GM19372 (cell line): ENCODE data around the gene VWC2.
"Not testable (repeated sequence)": the region's sequence is repeated elsewhere in the genome, so short reads cannot be mapped to it uniquely, and the experiment has no call there.

ENCODE experiments used
- ATAC-seq: cut with Tn5 transposase; IDR thresholded peaks from one replicate; pipeline ENCODE4 v1.9.1; 2021; ENCODE audit warnings: mild to moderate bottlenecking, low read depth, moderate library complexity; ENCODE audit not compliant: unreplicated experiment

Gene VWC2

GRCh38 chr7:49848211-49848841 lies 74.9 kb downstream of the VWC2 start:
- ATAC-seq: no peak

- ATAC-seq: no peak
These were observed 77.6 kb downstream of the VWC2 start for GRCh38 chr7:49850921-49851613.

GRCh38 chr7:49851614-49851934 lies 78.1 kb downstream of the VWC2 start:
- not testable (repeated sequence) for ATAC-seq

GRCh38 chr7:49852619-49853462 lies 79.4 kb downstream of the VWC2 start:
- peak; percentile 86 for ATAC-seq

- no peak for ATAC-seq
These were observed 82.0 kb downstream of the VWC2 start for GRCh38 chr7:49855281-49855980.

- ATAC-seq: no peak
These were observed 86.9 kb downstream of the VWC2 start for GRCh38 chr7:49860293-49860692.

GRCh38 chr7:49866076-49866735 lies 92.8 kb downstream of the VWC2 start:
- ATAC-seq: no peak

GRCh38 chr7:49866910-49867309 lies 93.5 kb downstream of the VWC2 start:
- ATAC-seq: no peak

- ATAC-seq: no peak
These were observed 100.0 kb downstream of the VWC2 start for GRCh38 chr7:49873420-49873819.

- ATAC-seq: no peak
These were observed 101.9 kb downstream of the VWC2 start for GRCh38 chr7:49875336-49875735.

- no peak for ATAC-seq
These were observed 102.8 kb downstream of the VWC2 start for GRCh38 chr7:49876202-49876601.

GRCh38 chr7:49878089-49878488 lies 104.7 kb downstream of the VWC2 start:
- ATAC-seq: no peak

GRCh38 chr7:49878627-49879026 lies 105.2 kb downstream of the VWC2 start:
- no peak for ATAC-seq

GRCh38 chr7:49883933-49884332 lies 110.5 kb downstream of the VWC2 start:
- no peak for ATAC-seq

GRCh38 chr7:49885593-49886285 lies 112.3 kb downstream of the VWC2 start:
- no peak for ATAC-seq

- ATAC-seq: no peak
These were observed 119.0 kb downstream of the VWC2 start for GRCh38 chr7:49892481-49892880.

GRCh38 chr7:49893131-49893530 lies 119.7 kb downstream of the VWC2 start:
- no peak for ATAC-seq

GRCh38 chr7:49894543-49894942 lies 121.1 kb downstream of the VWC2 start:
- ATAC-seq: no peak

- no peak for ATAC-seq
These were observed 138.5 kb downstream of the VWC2 start for GRCh38 chr7:49911909-49912308.

- ATAC-seq: no peak
These were observed 153.3 kb downstream of the VWC2 start for GRCh38 chr7:49926720-49927119.
